ENCODE results near the gene MARCHF3.
A peak's percentile ranks its signal among the peaks of the same experiment; 100 is the strongest.
"Not testable (repeated sequence)": the region's sequence is repeated elsewhere in the genome, so short reads cannot be mapped to it uniquely, and the experiment has no call there.

MARCHF3 gene

DNA sequence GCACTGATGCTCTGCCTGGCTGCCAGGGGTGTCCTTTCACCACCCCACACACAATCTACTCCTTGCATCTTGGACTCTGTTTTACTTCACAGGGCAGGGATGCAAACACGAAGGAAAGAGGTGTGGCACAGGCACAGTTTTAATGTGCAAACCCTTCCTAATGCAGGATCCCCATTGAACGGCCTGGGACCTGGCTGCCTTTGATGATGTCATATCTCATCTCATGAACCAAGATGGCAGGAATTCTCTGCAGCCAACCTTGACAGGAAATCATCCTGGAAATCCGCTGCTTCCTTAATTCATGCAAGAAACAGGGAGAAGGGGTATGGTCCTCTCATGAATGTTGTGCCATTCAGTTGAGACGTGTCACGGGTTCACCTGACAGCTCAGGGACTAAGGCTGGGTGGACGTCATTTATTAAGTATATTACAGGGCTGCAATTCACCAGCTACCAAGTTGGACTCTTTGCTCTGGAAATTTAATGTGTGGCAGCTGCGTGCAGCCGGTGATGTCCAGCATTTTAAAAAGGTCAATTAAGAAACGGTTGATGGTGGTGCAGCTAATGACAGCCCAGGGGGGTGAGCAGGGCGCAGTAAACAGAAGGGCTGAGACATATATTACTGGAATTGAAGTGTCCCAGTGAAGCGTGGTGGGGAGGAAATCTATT, 161.9 kb downstream of the MARCHF3 start:
- no peak for DNase-seq

DNA sequence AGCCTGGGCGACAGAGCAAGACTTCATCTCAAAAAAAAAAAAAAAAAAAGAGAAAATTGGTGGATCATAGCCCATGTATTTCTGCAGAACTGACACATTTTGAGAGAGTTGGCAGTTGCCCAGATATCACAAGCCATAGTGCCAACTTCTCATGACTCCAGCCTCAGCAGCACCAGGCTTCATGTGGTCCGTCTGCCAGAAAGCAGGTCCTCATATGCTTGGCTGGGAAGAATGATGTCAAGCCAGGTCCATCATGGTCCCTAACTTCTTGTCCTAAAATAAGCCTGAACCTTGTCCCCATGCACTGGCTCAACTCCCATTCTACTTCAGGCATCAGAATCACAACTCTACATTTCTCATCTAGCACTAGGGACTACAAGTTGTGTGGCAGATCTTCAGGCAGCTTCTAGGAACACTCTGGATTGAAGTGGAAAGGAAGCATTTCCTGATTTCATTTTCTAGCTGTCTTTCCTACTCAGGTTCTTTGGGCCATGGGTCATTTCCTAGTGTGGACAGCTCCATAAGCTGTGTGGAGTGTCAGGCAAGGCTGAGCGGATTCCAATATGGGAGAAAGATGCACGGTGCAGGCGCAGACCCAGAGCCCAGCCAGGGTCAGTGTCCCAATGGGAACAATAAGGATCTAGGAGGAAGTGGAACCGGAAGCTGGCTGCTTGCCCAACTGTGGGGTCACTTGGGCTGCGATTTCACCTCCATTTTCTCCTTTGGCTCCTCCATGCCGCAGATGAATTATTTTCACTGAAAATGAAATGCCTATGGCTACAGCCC, 163.3 kb downstream of the MARCHF3 start:
- no peak for DNase-seq

DNA sequence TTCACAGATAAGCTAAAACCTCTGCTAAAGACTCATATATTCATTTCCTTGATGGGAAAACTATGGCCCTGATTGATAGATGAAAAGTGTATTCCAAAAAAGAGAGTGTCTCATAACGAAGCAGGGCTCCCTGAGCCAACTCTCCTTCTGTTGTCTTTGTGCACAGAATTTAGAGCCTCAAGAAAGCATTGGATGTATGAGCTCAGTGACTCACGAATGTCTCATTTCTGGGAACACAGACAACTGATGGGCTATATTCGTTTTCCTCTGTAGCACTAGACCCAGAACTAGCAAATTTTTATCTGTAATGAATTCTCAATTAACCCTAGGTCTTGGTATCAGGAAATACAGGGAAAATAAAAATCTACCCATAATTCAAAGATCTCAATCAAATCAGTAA, 165.1 kb downstream of the MARCHF3 start:
- DNase-seq: peak; percentile 68

DNA sequence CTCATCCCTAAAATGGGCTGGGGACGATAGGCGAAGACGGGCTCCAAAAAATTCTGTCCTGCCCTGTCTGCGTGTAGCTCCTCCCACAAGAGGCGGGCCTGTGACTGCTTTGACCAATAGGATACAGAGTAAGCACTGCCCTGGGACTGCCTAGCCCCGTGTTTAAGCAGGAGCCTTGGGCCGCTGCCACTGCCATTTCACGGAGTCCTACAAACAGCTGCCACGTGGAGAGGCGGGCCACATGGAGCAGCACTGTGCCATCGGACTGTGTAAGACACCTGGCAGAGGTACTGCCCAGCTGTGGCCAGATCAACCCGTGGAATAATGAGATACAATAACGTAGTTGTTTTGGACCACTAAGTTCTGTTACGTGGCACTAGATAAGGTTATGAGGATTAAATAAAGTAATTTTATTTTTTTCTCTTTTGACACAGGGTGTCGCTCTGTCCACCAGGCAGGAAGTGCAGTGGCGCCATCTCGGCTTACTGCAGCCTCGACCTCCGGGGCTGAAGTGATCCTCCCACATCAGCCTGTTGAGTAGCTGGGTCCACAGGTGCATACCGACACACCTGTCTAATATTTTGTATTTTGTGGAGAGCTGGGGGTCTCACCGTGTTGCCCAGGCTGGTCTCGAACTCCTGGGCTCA, 166.2 kb downstream of the MARCHF3 start:
- DNase-seq: no peak

DNA sequence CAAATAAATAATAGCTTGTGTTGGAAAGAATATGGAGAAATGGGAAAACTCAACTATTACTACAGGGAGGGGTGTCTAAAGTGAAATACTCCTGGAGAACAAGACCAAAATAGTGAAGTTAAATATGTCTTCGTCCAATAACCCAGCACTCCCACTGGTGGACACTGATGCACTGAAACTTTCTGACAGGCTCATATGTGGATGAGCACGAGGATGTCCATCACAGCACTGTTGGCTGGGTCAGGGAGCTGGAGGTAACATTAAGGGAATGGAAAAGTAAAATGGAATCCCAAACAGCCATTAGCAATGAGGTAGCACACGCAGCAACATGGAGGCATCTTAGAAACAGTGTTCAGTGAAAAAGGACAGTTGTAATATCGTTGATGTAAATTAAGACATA, 167.0 kb downstream of the MARCHF3 start:
- DNase-seq: no peak

GRCh38 chr5:126858441-126858840, 171.9 kb downstream of the MARCHF3 start:
- no peak for DNase-seq

GRCh38 chr5:126857472-126858410, 172.6 kb downstream of the MARCHF3 start:
- no peak for DNase-seq

- peak; percentile 11 for DNase-seq
Measured at GRCh38 chr5:126855266-126855665, 175.1 kb downstream of the MARCHF3 start.

- DNase-seq: no peak
Measured at GRCh38 chr5:126854526-126855110, 175.7 kb downstream of the MARCHF3 start.

DNA sequence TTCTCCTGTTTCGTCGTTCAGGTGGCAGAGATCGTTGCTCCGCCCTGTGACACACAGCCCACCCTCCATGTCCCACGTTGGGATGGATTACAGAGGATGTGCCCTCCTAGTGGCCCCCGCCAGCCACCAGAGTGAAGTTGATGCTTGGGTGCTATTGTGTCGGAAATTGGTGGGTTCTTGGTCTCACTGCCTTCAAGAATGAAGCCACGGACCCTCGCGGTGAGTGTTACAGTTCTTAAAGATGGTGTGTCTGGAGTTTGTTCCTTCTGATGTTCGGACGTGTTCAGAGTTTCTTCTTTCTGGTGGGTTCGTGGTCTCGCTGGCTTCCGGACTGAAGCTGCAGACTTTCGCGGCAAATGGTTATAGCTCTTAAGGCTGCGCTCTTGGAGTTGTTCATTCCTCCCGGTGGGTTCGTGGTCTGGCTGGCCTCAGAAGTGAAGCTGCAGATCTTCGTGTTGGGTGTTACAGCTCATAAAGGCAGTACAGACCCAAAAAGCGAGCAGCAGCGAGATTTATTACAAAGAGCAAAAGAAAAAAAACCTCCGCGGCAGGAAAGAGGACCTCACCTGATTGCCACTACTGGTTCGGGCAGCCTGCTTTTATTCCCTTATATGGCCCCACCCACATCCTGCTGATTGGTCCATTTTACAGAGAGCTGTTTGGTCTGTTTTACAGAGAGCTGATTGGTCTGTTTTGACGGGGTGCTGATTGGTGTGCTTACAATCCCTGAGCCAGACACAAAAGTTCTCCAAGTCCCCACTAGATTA, 176.6 kb downstream of the MARCHF3 start:
- not testable (repeated sequence) for DNase-seq

- DNase-seq: no peak
Measured at GRCh38 chr5:126852841-126853271, 177.5 kb downstream of the MARCHF3 start.

DNA sequence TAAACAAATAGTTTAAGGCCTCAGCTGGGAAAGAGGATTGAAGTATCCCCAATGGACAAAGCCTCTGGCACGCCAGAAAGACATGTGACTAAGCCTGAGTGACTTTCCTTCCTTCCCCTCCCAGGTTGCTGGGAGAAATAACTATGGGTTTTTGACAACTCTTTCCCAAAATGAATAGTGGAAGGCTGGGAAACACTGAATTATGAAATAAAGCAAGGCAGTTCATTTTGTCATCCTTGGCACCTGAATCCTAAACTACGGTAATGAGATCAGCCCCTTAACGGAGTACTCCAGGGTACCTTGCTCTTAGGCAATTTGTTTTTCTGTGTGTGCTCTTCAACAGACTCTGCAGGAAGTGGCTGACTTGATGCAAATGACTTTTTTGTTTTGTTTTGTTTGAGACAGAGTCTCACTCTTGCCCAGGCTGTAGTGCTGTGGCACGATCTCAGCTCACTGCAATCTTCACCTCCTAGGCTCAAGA, 178.2 kb downstream of the MARCHF3 start:
- peak; percentile 42 for DNase-seq

DNA sequence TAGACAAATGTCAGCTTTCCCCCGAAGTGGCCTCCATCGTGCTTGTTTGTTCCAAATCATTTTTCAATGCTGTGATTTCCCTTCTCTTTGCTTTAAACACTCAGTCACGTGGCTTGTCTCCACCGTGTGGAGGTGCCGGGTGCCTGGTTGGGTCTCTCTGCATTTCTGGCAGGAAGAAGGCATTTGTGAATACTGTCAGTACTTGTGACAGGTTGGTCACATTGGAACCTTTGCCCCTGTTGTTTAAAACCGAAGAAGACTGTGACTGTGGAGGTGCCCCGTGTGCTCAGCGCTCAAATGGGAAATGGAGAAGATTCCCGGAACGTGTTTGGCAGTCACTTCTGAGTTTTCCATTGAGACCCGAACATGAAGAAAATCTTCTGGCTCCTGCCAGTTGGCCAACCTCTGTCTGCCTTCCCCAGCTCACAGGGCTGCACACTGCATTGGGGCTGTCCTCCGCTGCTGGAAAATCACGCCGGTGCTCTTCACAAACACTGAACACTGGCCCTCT, 178.8 kb downstream of the MARCHF3 start:
- no peak for DNase-seq

- DNase-seq: no peak
Measured at GRCh38 chr5:126849101-126849678, 181.2 kb downstream of the MARCHF3 start.

DNA sequence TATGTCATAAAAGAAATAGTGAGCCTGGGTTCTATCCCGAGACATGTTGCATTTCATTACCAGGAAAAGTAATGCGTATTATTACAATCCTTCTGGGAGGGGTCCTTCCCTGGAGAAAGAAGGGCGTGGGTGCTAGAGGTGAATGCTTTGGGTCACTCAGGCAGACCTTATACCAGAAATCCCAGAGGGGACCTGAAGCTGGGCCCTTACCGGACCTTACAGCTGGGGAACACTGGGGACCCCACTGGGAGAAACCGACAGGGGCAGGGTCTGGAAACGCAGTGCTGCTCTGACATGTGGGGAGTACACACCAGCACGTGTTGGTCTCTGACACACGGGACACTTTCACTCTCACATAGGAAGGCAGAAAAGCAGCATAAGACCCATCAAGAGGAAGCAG, 182.1 kb downstream of the MARCHF3 start:
- DNase-seq: no peak

- no peak for DNase-seq
Measured at GRCh38 chr5:126847826-126848251, 182.5 kb downstream of the MARCHF3 start.

- no peak for DNase-seq
Measured at GRCh38 chr5:126847456-126847820, 182.9 kb downstream of the MARCHF3 start.

DNA sequence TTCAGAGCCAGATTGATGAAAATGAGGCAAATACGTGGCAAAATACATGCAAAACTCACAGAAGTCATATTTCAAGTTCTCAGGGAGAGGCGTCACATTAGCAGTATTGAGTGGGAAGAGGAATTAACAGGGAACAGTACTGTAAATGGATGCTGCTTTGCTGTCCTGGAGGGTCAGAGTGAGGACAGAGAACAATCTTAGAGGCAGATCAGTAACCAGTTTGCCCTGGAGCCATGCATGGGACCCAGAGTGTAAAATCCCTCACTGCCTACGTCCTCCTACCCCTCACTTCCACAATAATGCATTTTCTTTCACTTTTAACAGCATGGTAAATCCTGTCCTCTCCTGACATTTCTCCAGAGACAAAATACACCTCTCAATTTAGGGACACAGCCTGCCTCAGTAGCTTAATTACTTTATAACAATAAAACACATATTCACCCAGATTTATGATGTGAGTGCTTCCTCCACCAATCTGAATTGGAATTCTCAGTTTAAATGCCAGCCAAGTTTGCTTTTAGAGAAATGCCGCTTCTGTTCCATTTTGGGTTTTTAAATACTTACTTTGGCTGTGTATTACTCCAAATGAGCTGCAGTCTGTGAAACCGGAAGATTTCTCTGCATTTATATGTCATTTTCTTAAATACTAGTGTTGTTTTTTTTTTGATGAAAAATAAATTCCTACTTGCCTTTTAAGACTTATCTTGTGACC, 183.5 kb downstream of the MARCHF3 start:
- DNase-seq: no peak

GRCh38 chr5:126846344-126846743, 184.0 kb downstream of the MARCHF3 start:
- DNase-seq: no peak

All from fibroblast of skin of back (primary cell).